Endothelial cell of umbilical vein (primary cell): ENCODE data around the gene KCTD18. TPM values are rescaled to one million over a fixed set of nuclear protein-coding genes. Genes with fewer than 3 reads are reported as not detected.

Experiments
- BruUV-seq: library from RNA; stranded (reverse); fragments of 400-500 nt; replicated peaks from 2 replicates; lab custom pipeline; 2021; lab: Mats Ljungman, UMichigan
- CTCF ChIA-PET: fragments of 300-600, 350-600 bp; sonication (Branson Sonifier 250); formaldehyde crosslinking; loops from one replicate; lab custom pipeline; 2021; ENCODE audit warnings: antibody characterized with exemption, inconsistent platforms; lab: Charles Lee
- POLR2A ChIA-PET: fragments of 300-600, 350-600 bp; sonication (Branson Sonifier 250); formaldehyde crosslinking; loops from one replicate; lab custom pipeline; 2021; ENCODE audit warnings: antibody characterized with exemption, inconsistent platforms; lab: Charles Lee
- DNase-seq: peaks from one replicate; pipeline ENCODE4 v3.0.0-alpha.2; 2011; ENCODE audit warnings: low read depth, low spot score
- FAIRE-seq: peaks from 2 replicates; lab custom pipeline; 2011; peaks lifted over from hg19 to GRCh38; lab: Jason Lieb, UNC
- H2AFZ ChIP-seq: 2 replicates; pipeline ENCODE4 v1.6.0; 2012; ENCODE audit warnings: low read depth, low read length, control low read depth, inconsistent platforms
- H3K27ac ChIP-seq: 2 replicates; pipeline ENCODE4 v1.5.1; 2011; ENCODE audit warnings: low read depth, mild to moderate bottlenecking, control low read depth, low read length, moderate library complexity; ENCODE audit not compliant: insufficient read depth
- H3K27me3 ChIP-seq, 2 experiments: 2 replicates each; pipeline versions ENCODE4 v1.6.0 to v1.6.1; 2011; ENCODE audit warnings: low read length in 2 of 2, mixed read lengths in 1 of 2; ENCODE audit not compliant: control insufficient read depth in 2 of 2, insufficient read depth in 2 of 2
- H3K36me3 ChIP-seq, 2 experiments: 2 replicates in 1 of 2; 3 replicates in 1 of 2; pipeline ENCODE4 v1.5.1; 2011; ENCODE audit warnings: low read length in 2 of 2, mild to moderate bottlenecking in 1 of 2, moderate library complexity in 1 of 2; ENCODE audit not compliant: control insufficient read depth in 2 of 2, insufficient read depth in 2 of 2; ENCODE audit errors: extremely low read depth in 1 of 2
- H3K4me1 ChIP-seq: 3 replicates; pipeline ENCODE4 v1.5.1; 2011; ENCODE audit warnings: mild to moderate bottlenecking, low read length; ENCODE audit not compliant: control insufficient read depth, insufficient read depth; ENCODE audit errors: extremely low read depth
- H3K4me2 ChIP-seq: 2 replicates; pipeline ENCODE4 v1.6.1; 2011; ENCODE audit warnings: low read length, control low read depth, mixed read lengths; ENCODE audit not compliant: insufficient read depth
- H3K4me3 ChIP-seq, 3 experiments: fragments of 200-600 bp in 1 of 3; sonication (generic), shearing (Covaris generic) in 1 of 3; replicated peaks in 1 of 3; 2 replicates each; pipeline ENCODE4 v1.5.1; 2011 to 2016; ENCODE audit warnings: control low read depth in 3 of 3, low read length in 3 of 3, mild to moderate bottlenecking in 2 of 3, inconsistent platforms in 1 of 3, low read depth in 1 of 3, moderate library complexity in 1 of 3; ENCODE audit not compliant: insufficient read depth in 1 of 3
- H3K79me2 ChIP-seq: 2 replicates; pipeline ENCODE4 v1.6.0; 2012; ENCODE audit warnings: low read length, inconsistent platforms; ENCODE audit not compliant: control insufficient read depth, insufficient read depth
- H3K9ac ChIP-seq: replicated peaks from 2 replicates; pipeline ENCODE3; 2011; ENCODE audit warnings: low read length, control low read depth; ENCODE audit not compliant: insufficient read depth; ENCODE audit errors: extremely low read depth
- H3K9me1 ChIP-seq: replicated peaks from 3 replicates; pipeline ENCODE4 v1.6.0; 2011; ENCODE audit warnings: mild to moderate bottlenecking, low read length; ENCODE audit not compliant: control insufficient read depth, insufficient read depth; ENCODE audit errors: extremely low read depth
- H3K9me3 ChIP-seq: replicated peaks from 2 replicates; pipeline ENCODE4 v1.5.1; 2012; ENCODE audit warnings: low read length, inconsistent platforms; ENCODE audit not compliant: control insufficient read depth, insufficient read depth
- H4K20me1 ChIP-seq: replicated peaks from 2 replicates; pipeline ENCODE3; 2011; ENCODE audit warnings: mild to moderate bottlenecking, low read length; ENCODE audit not compliant: control insufficient read depth, insufficient read depth; ENCODE audit errors: extremely low read depth
- EZH2 ChIP-seq: IDR thresholded peaks from 2 replicates; pipeline ENCODE4 v1.6.1; 2012; ENCODE audit warnings: borderline replicate concordance, low read depth, mild to moderate bottlenecking, moderate library complexity, low read length, inconsistent platforms; ENCODE audit not compliant: severe bottlenecking
- FOS ChIP-seq: IDR thresholded peaks from 2 replicates; pipeline ENCODE4 v1.6.1; 2011; ENCODE audit warnings: mild to moderate bottlenecking, low read length, moderate library complexity, borderline replicate concordance; ENCODE audit not compliant: insufficient read depth
- GATA2 ChIP-seq: IDR thresholded peaks from 2 replicates; pipeline ENCODE4 v1.7.0; 2011; ENCODE audit warnings: low read depth, mild to moderate bottlenecking, moderate library complexity, mixed read lengths, low read length; ENCODE audit not compliant: insufficient read length, insufficient read depth
- JUN ChIP-seq: IDR thresholded peaks from 2 replicates; pipeline ENCODE4 v1.6.1; 2011; ENCODE audit warnings: borderline replicate concordance, low read depth; ENCODE audit not compliant: insufficient read length, insufficient read depth
- MAX ChIP-seq: IDR thresholded peaks from 2 replicates; pipeline ENCODE4 v1.6.1; 2011; ENCODE audit not compliant: insufficient read depth, insufficient read length
- MYC ChIP-seq: IDR thresholded peaks from one replicate; pipeline ENCODE4 v1.6.1; 2011; ENCODE audit warnings: mild to moderate bottlenecking, low read depth, low read length
- POLR2A ChIP-seq: IDR thresholded peaks from 2 replicates; pipeline ENCODE4 v1.6.1; 2012; ENCODE audit warnings: low read depth, mild to moderate bottlenecking, control low read depth, low read length
- POLR2AphosphoS5 ChIP-seq: IDR thresholded peaks from 2 replicates; pipeline ENCODE4 v1.6.1; 2012; ENCODE audit warnings: low read depth, mild to moderate bottlenecking, control low read depth, low read length, moderate library complexity; ENCODE audit not compliant: insufficient read depth
- dilution Hi-C: fragments of 300-500 bp; cut with MboI; formaldehyde crosslinking; loops from one replicate; pipeline ENCODE4 v1.15.0; 2019; ENCODE audit warnings: low sequenced_read_pairs; ENCODE audit not compliant: extremely low pct_ligation_motif_present
- intact Hi-C: fragments of 100-400 bp; cut with micrococcal nuclease; formaldehyde crosslinking; loops from one replicate; pipeline ENCODE4 v1.10.0; 2022
- polyA plus RNA-seq, 4 experiments: library from polyadenylated mRNA; depleted of rRNA in 3 of 4; stranded (reverse) in 3 of 4; unstranded in 1 of 4; fragments of >200 nt; gene quantifications; 2 replicates each; pipeline versions ENCODE4 v1.2.1 to v1.2.3, GENCODE V29; 2011 to 2012; ENCODE audit warnings: missing spikeins in 1 of 4
- total RNA-seq: library from RNA; stranded (reverse); gene quantifications from 2 replicates; pipeline ENCODE4 v1.2.3, GENCODE V29; 2021
- TF ChIP-seq, protein P1 (sequence below), 2 donors: IDR thresholded peaks; 1 replicate in 1 of 2; 2 replicates in 1 of 2; pipeline ENCODE4 v1.5.1; 2011; ENCODE audit warnings: low read length in 2 of 2, mild to moderate bottlenecking in 2 of 2, moderate library complexity in 2 of 2, control low read depth in 1 of 2, inconsistent platforms in 1 of 2, low read depth in 1 of 2; ENCODE audit not compliant: insufficient read depth in 1 of 2; ENCODE audit errors: extremely low read depth in 1 of 2

The KCTD18 gene
- total and polyA plus RNA-seq, 2 donors (not counting 3 experiments of a cell fraction or from before 2014, with no cell fraction given), result 2.6 to 6.6 TPM

GRCh38 chr2:200472853-200473464 lies 36.9 kb downstream of the KCTD18 start:
- TF ChIP-seq, protein P1, sequence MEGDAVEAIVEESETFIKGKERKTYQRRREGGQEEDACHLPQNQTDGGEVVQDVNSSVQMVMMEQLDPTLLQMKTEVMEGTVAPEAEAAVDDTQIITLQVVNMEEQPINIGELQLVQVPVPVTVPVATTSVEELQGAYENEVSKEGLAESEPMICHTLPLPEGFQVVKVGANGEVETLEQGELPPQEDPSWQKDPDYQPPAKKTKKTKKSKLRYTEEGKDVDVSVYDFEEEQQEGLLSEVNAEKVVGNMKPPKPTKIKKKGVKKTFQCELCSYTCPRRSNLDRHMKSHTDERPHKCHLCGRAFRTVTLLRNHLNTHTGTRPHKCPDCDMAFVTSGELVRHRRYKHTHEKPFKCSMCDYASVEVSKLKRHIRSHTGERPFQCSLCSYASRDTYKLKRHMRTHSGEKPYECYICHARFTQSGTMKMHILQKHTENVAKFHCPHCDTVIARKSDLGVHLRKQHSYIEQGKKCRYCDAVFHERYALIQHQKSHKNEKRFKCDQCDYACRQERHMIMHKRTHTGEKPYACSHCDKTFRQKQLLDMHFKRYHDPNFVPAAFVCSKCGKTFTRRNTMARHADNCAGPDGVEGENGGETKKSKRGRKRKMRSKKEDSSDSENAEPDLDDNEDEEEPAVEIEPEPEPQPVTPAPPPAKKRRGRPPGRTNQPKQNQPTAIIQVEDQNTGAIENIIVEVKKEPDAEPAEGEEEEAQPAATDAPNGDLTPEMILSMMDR (IDR thresholded peaks at IDR 0.05; ENCODE audit: extremely low read depth in 1 of 2, insufficient read depth in 1 of 2, low read depth in 1 of 2, low read length in 2 of 2), result no peak
- TF ChIP-seq MYC (no peak), FOS (no peak), EZH2 (no peak), GATA2 (no peak), POLR2AphosphoS5 (no peak), POLR2A (no peak), JUN (no peak), MAX (no peak)
- POLR2A ChIA-PET, result no interaction called here
- no peak for FAIRE-seq

More at GRCh38 chr2:200472853-200473464, 36.9 kb downstream of the KCTD18 start:
- peaks cover 7 to 10% of the 10 kb centered on the region in 2 experiments for H3K36me3 ChIP-seq
- H2AFZ ChIP-seq, result no peak overlapping the region
- no peak overlapping the region for H3K9ac ChIP-seq
- no peaks in the 10 kb centered on the region for H3K9me3 ChIP-seq
- H3K4me2 ChIP-seq, result no peak overlapping the region
- H3K9me1 ChIP-seq, result no peaks in the 10 kb centered on the region
- dilution Hi-C loops (no loop called here), intact Hi-C loops (no loop called here)
- H4K20me1 ChIP-seq, result no peaks in the 10 kb centered on the region
- no TSS peak for BruUV-seq
- H3K4me1 ChIP-seq, result no peaks in the 10 kb centered on the region
- CTCF ChIA-PET, result interaction anchor here (1.4 to 4.2 kb wide), 4 partner anchors 10 to 493 kb away, joined by 4 to 32 read pairs (median 7); partner anchors contain the start of gene SPATS2L
- no peaks in the 10 kb centered on the region for H3K79me2 ChIP-seq
- H3K27me3 ChIP-seq, result no peaks in the 10 kb centered on the region
- no peak overlapping the region for H3K27ac ChIP-seq
- no peak overlapping the region for H3K4me3 ChIP-seq
- DNase-seq, result no peak
